Adrenal gland (tissue), 5 donors: ENCODE results near the gene UPK3BL1.
"Not testable (repeated sequence)": the region's sequence is repeated elsewhere in the genome, so short reads cannot be mapped to it uniquely, and the experiment has no call there.

Experiments
- POLR2A ChIP-seq, 2 donors: fragments of 450-650 bp; IDR thresholded peaks; one replicate each; pipeline ENCODE4 v1.6.1; 2017; ENCODE audit warnings: antibody characterized with exemption in 2 of 2, mild to moderate bottlenecking in 2 of 2, moderate library complexity in 1 of 2
- TF ChIP-seq, protein P1 (sequence below), 6 experiments: fragments of 450-650 bp in 4 of 6; fragments of 200-600 bp in 2 of 6; sonication (generic) in 1 of 6; IDR thresholded peaks; 1 replicate in 5 of 6; 2 replicates in 1 of 6; pipeline versions ENCODE4 v1.5.1 to v1.8.0; 2016 to 2021; ENCODE audit warnings: antibody characterized with exemption in 6 of 6, mild to moderate bottlenecking in 2 of 6, moderate library complexity in 1 of 6
- donor health status: DM: no; HTN: no; CAD: no.

DNA sequence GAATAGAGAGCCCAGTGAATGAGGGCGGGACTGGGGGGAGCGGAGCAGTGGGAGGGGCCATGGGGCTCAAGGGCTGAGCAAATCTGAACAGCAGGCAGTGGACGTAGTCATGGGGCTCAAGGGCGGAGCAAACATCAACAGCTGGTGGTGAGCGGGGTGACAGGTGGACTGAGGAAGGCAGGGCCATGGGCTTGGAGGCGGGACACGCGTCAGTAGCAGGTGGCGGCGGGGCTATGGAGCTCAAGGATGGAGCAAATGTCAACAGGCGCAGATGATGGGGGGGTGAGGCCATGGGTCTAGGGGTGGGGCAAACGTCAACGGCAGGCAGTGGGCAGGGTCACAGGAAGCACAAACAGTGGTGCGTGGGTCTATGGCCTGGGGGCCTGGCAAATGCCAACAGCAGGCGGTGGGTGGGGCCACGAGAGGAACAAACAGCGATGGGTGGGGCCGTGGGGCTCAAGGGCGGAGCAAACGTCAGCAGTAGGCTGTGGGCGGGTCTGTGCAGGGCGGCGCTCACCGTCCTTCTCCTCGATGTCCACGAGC is 50.0 kb downstream of the UPK3BL1 start:
- TF ChIP-seq, protein P1, sequence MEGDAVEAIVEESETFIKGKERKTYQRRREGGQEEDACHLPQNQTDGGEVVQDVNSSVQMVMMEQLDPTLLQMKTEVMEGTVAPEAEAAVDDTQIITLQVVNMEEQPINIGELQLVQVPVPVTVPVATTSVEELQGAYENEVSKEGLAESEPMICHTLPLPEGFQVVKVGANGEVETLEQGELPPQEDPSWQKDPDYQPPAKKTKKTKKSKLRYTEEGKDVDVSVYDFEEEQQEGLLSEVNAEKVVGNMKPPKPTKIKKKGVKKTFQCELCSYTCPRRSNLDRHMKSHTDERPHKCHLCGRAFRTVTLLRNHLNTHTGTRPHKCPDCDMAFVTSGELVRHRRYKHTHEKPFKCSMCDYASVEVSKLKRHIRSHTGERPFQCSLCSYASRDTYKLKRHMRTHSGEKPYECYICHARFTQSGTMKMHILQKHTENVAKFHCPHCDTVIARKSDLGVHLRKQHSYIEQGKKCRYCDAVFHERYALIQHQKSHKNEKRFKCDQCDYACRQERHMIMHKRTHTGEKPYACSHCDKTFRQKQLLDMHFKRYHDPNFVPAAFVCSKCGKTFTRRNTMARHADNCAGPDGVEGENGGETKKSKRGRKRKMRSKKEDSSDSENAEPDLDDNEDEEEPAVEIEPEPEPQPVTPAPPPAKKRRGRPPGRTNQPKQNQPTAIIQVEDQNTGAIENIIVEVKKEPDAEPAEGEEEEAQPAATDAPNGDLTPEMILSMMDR (IDR thresholded peaks at IDR 0.05): not testable (repeated sequence)
- TF ChIP-seq POLR2A (IDR thresholded peaks at IDR 0.05): not testable (repeated sequence)
